OCI-M2 (cell line): ENCODE measurements around the gene LEMD3.

ENCODE experiments used
- DNase-seq: peaks from one replicate; lab custom pipeline; 2025; ENCODE audit not compliant: unreplicated experiment; lab: John Stamatoyannopoulos, UW

Gene LEMD3

GRCh38 chr12:65168681-65169319 is 583 bp upstream of the LEMD3 start:
- no peak for DNase-seq

- DNase-seq: no peak
These were observed 962 bp downstream of the LEMD3 start for GRCh38 chr12:65170209-65170881.

GRCh38 chr12:65171073-65171472 is 1.7 kb downstream of the LEMD3 start:
- no peak for DNase-seq

GRCh38 chr12:65171870-65172269 is 2.5 kb downstream of the LEMD3 start:
- no peak for DNase-seq

GRCh38 chr12:65175385-65175784 is 6.0 kb downstream of the LEMD3 start:
- DNase-seq: no peak

GRCh38 chr12:65182012-65182739 is 12.8 kb downstream of the LEMD3 start:
- DNase-seq: no peak

- no peak for DNase-seq
These were observed 14.9 kb downstream of the LEMD3 start for GRCh38 chr12:65184176-65184857.

- no peak for DNase-seq
These were observed 15.5 kb downstream of the LEMD3 start for GRCh38 chr12:65184858-65185229.

GRCh38 chr12:65187665-65188064 is 18.3 kb downstream of the LEMD3 start:
- DNase-seq: no peak

- no peak for DNase-seq
These were observed 18.9 kb downstream of the LEMD3 start for GRCh38 chr12:65188179-65188701.

- DNase-seq: no peak
These were observed 19.8 kb downstream of the LEMD3 start for GRCh38 chr12:65189028-65189718.

- DNase-seq: no peak
These were observed 23.7 kb downstream of the LEMD3 start for GRCh38 chr12:65192963-65193516.

- DNase-seq: no peak
These were observed 25.6 kb downstream of the LEMD3 start for GRCh38 chr12:65194949-65195348.

- DNase-seq: no peak
These were observed 26.1 kb downstream of the LEMD3 start for GRCh38 chr12:65195387-65196055.

- no peak for DNase-seq
These were observed 27.6 kb downstream of the LEMD3 start for GRCh38 chr12:65196762-65197567.

GRCh38 chr12:65199604-65200003 is 30.2 kb downstream of the LEMD3 start:
- no peak for DNase-seq

GRCh38 chr12:65200007-65200665 is 30.8 kb downstream of the LEMD3 start:
- no peak for DNase-seq

- DNase-seq: no peak
These were observed 34.0 kb downstream of the LEMD3 start for GRCh38 chr12:65203376-65203775.
